DND-41 (cell line): ENCODE results near the gene CCDC136.

Experiments
- ATAC-seq: fragments of 200-7000 bp; cut with Tn5 transposase; 3 replicates; pipeline ENCODE4 v1.9.1; 2021; ENCODE audit warnings: low read depth; ENCODE audit not compliant: insufficient read depth
- DNase-seq: peaks from one replicate; pipeline ENCODE4 v3.0.0-alpha.2; 2020
- H2AFZ ChIP-seq: 2 replicates; pipeline ENCODE4 v1.6.0; 2012; ENCODE audit warnings: low read depth, low read length
- H3K27ac ChIP-seq: 2 replicates; pipeline ENCODE4 v1.5.1; 2012; ENCODE audit warnings: low read length, inconsistent platforms
- H3K27me3 ChIP-seq: fragments of 200-600 bp; sonication (generic); 2 replicates; pipeline ENCODE4 v1.6.0; 2012; ENCODE audit warnings: low read length, mild to moderate bottlenecking, inconsistent platforms; ENCODE audit not compliant: insufficient read depth, poor library complexity
- H3K36me3 ChIP-seq: 2 replicates; pipeline ENCODE4 v1.5.1; 2012; ENCODE audit warnings: low read length, inconsistent platforms; ENCODE audit not compliant: insufficient read depth
- H3K4me1 ChIP-seq: 2 replicates; pipeline ENCODE4 v1.5.1; 2012; ENCODE audit warnings: mild to moderate bottlenecking, low read length; ENCODE audit not compliant: insufficient read depth
- H3K4me2 ChIP-seq: 2 replicates; pipeline ENCODE4 v1.6.0; 2012; ENCODE audit warnings: mild to moderate bottlenecking, moderate library complexity, low read length, inconsistent platforms; ENCODE audit not compliant: insufficient read depth
- H3K4me3 ChIP-seq, 2 experiments: fragments of 200-600 bp in 1 of 2; shearing (Covaris generic) in 1 of 2; 2 replicates each; pipeline ENCODE4 v1.5.1; 2012 to 2016; ENCODE audit warnings: inconsistent platforms in 2 of 2, low read length in 2 of 2, mild to moderate bottlenecking in 2 of 2, low read depth in 1 of 2, moderate library complexity in 1 of 2
- H3K79me2 ChIP-seq: 2 replicates; pipeline ENCODE4 v1.6.0; 2012; ENCODE audit warnings: low read length, inconsistent platforms; ENCODE audit not compliant: insufficient read depth
- H3K9ac ChIP-seq: 2 replicates; pipeline ENCODE4 v1.6.0; 2012; ENCODE audit warnings: low read depth, mild to moderate bottlenecking, inconsistent platforms, low read length, moderate library complexity
- H3K9me3 ChIP-seq: 2 replicates; pipeline ENCODE4 v1.5.1; 2012; ENCODE audit warnings: low read length, moderate library complexity, mild to moderate bottlenecking, inconsistent platforms; ENCODE audit not compliant: insufficient read depth, severe bottlenecking
- H4K20me1 ChIP-seq: 2 replicates; pipeline ENCODE4 v1.6.0; 2012; ENCODE audit warnings: low read length; ENCODE audit not compliant: insufficient read depth
- EZH2 ChIP-seq: IDR thresholded peaks from 3 replicates; pipeline ENCODE4 v1.6.1; 2012; ENCODE audit warnings: borderline replicate concordance, low read depth, mild to moderate bottlenecking, moderate library complexity, low read length, inconsistent platforms; ENCODE audit not compliant: severe bottlenecking
- TF ChIP-seq, protein P1 (sequence below): IDR thresholded peaks from 2 replicates; pipeline ENCODE4 v1.5.1; 2012; ENCODE audit warnings: borderline replicate concordance, low read length, moderate library complexity, mild to moderate bottlenecking; ENCODE audit not compliant: poor library complexity, severe bottlenecking; ENCODE audit errors: extremely low read depth

Gene CCDC136

DNA sequence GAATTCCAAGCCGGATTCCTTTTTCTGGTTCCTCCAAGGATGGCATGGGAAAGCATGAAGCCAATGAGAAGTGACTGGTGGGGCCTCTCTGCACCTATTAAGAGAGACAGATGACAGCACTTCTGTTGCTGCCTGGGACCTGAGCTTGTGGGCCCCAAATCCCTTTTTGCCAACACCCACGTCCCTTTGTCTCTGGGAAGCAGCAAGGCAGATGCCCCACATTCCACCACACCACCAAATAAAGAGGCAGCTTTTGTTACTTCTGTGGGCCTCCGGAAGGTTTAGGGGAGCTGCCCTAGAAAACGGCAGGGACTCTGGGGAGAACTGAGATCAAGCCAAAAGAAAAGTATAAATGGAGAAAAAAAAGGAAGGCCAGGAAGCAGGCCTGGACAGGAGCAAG lies 3.4 kb downstream of the CCDC136 start:
- H3K27ac ChIP-seq: no peak overlapping the region
- no peak overlapping the region for H3K4me3 ChIP-seq
- peaks cover 21% of the 10 kb centered on the region for H3K4me1 ChIP-seq
- ATAC-seq (no peak), DNase-seq (no peak)
- TF ChIP-seq, protein P1, sequence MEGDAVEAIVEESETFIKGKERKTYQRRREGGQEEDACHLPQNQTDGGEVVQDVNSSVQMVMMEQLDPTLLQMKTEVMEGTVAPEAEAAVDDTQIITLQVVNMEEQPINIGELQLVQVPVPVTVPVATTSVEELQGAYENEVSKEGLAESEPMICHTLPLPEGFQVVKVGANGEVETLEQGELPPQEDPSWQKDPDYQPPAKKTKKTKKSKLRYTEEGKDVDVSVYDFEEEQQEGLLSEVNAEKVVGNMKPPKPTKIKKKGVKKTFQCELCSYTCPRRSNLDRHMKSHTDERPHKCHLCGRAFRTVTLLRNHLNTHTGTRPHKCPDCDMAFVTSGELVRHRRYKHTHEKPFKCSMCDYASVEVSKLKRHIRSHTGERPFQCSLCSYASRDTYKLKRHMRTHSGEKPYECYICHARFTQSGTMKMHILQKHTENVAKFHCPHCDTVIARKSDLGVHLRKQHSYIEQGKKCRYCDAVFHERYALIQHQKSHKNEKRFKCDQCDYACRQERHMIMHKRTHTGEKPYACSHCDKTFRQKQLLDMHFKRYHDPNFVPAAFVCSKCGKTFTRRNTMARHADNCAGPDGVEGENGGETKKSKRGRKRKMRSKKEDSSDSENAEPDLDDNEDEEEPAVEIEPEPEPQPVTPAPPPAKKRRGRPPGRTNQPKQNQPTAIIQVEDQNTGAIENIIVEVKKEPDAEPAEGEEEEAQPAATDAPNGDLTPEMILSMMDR: no peak
- TF ChIP-seq EZH2: no peak
- no peak overlapping the region for H3K9ac ChIP-seq
- H3K79me2 ChIP-seq: 0 out of 2 replicates have a peak, but pooled peaks cover 7% of the 10 kb centered on the region
- H3K4me2 ChIP-seq: no peak overlapping the region
- no peaks in the 10 kb centered on the region for H3K27me3 ChIP-seq
- H4K20me1 ChIP-seq: no peaks in the 10 kb centered on the region
- no peaks in the 10 kb centered on the region for H3K9me3 ChIP-seq
- H3K36me3 ChIP-seq: peaks cover 13% of the 10 kb centered on the region
- no peak overlapping the region for H2AFZ ChIP-seq

DNA sequence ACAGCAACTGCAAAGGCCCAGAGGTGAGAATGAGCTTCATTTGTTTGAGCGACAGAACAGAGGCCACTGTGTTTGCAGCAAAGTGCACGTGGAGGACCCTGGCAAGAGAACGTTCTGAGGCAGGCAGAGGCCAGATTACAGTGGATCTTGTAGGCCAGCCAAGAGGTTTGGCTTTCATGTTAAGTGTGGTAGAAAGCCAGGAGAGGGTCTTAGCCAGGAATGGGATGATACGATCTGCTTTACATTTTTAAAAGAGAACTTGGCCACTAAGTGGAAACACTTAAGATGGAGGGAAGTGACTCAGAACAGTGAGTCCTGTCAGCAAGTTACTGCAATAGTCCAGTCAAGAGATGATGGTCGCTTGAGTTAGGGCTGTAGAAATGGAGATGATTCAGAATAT lies 4.6 kb downstream of the CCDC136 start:
- no peak overlapping the region for H2AFZ ChIP-seq
- no peak overlapping the region for H3K27ac ChIP-seq
- DNase-seq: no peak
- H3K4me3 ChIP-seq: no peak overlapping the region
- no peak for ATAC-seq
- TF ChIP-seq EZH2: no peak
- TF ChIP-seq, protein P1: no peak
- H4K20me1 ChIP-seq: no peaks in the 10 kb centered on the region
- H3K4me2 ChIP-seq: no peak overlapping the region
- no peaks in the 10 kb centered on the region for H3K9me3 ChIP-seq
- H3K27me3 ChIP-seq: no peaks in the 10 kb centered on the region
- 0 out of 2 replicates have a peak, but pooled peaks cover 7% of the 10 kb centered on the region for H3K79me2 ChIP-seq
- H3K9ac ChIP-seq: no peak overlapping the region
- peaks cover 19% of the 10 kb centered on the region for H3K36me3 ChIP-seq
- peaks cover 14% of the 10 kb centered on the region for H3K4me1 ChIP-seq

DNA sequence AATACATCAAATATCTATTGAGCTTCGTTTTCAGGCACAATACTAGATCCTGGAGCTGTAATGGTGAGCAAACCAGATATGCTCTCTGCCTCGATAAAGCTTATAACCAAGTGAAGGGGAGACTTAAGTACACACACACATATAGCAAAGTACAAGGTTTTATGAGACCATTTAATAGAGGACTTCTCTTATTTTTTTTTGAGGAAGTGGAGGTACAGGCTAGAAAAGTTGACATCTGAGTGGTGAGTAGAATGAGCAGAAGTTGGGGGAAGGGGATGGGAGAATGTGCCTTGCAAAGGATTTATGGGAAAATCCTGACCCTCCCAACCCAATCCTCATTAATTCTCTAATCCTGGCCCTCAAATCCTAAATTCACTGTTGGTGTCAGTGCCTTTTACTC lies 7.7 kb downstream of the CCDC136 start:
- TF ChIP-seq, protein P1: no peak
- no peak for TF ChIP-seq EZH2
- no peak for ATAC-seq

DNA sequence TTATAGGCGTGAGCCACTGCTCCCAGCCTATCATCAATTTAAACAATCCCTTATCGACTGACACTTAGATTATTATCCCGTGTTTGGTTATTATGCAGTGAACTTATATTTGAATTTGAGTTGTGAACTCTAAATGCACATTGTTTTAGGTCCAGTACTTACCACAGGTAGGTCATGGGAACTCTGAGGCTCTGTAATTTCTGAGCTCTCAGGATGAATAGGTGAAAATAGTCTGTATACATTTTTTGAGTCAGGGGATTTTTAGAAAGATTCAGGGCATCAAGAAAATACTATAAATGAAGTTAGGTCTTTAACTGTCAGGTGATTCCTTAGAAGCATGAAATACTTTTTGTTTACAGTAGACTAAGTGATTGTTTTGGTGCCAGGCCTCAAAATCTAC lies 8.8 kb downstream of the CCDC136 start:
- no peaks in the 10 kb centered on the region for H4K20me1 ChIP-seq
- no peak overlapping the region for H3K4me3 ChIP-seq
- H3K9me3 ChIP-seq: no peaks in the 10 kb centered on the region
- no peak for TF ChIP-seq EZH2
- TF ChIP-seq, protein P1: no peak
- DNase-seq: no peak
- H3K4me2 ChIP-seq: no peak overlapping the region
- no peak for ATAC-seq
- H3K9ac ChIP-seq: no peak overlapping the region
- H3K36me3 ChIP-seq: peaks cover 27% of the 10 kb centered on the region; the same call in 1 of the 2 replicates
- no peaks in the 10 kb centered on the region for H3K4me1 ChIP-seq
- H3K27ac ChIP-seq: no peak overlapping the region
- no peaks in the 10 kb centered on the region for H3K79me2 ChIP-seq
- H2AFZ ChIP-seq: no peak overlapping the region
- H3K27me3 ChIP-seq: no peaks in the 10 kb centered on the region

More for the DNA sequence above, 7.7 kb downstream of the CCDC136 start:
- no peak overlapping the region for H3K9ac ChIP-seq
- no peaks in the 10 kb centered on the region for H4K20me1 ChIP-seq
- no peak overlapping the region for H3K27ac ChIP-seq
- no peak for DNase-seq
- H3K9me3 ChIP-seq: no peaks in the 10 kb centered on the region
- no peak overlapping the region for H3K4me3 ChIP-seq
- no peaks in the 10 kb centered on the region for H3K4me1 ChIP-seq
- peaks cover 23% of the 10 kb centered on the region; the same call in 1 of the 2 replicates for H3K36me3 ChIP-seq
- no peak overlapping the region for H2AFZ ChIP-seq
- no peak overlapping the region for H3K4me2 ChIP-seq
- no peaks in the 10 kb centered on the region for H3K27me3 ChIP-seq
- no peaks in the 10 kb centered on the region for H3K79me2 ChIP-seq
